ENCODE data around the gene FA2H.
"Not testable (repeated sequence)": the region's sequence is repeated elsewhere in the genome, so short reads cannot be mapped to it uniquely, and the experiment has no call there.

Gene FA2H

DNA sequence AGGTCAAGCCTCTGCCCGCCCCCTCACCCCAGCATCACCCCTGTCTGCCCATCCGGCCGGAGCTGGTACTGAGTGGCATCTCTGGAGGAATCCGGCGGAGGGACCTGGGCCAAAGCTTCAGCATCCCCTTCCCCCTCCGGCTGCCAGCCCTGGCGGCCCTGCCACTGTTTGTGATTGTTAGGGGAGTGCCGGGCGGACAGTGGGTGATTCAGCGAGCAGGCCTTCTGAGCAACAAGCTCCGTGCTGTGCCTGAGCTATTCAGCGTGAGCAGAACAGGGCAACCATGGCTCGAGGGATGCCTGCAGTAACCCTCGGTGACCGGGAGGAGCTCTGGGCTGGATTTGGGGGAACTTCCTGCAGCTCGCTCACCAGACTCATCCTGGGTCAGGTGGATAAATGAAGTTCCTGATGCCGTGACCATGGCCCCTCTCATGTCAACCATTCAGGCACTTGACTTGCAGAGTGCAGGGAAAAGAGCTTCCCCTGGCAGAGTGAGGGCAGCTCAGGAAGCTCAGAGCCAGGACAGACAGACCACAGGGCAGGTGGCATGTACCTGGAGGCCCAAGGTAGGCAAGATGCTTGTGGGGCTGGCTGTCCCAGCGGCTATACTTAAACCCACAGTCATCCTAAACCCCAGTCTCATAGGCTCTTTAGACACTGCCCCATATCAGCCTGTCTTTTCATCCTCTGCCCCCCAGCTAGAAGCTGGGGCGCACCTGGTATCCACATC lies 49.6 kb downstream of the FA2H start:
- DNase-seq, result no peak

DNA sequence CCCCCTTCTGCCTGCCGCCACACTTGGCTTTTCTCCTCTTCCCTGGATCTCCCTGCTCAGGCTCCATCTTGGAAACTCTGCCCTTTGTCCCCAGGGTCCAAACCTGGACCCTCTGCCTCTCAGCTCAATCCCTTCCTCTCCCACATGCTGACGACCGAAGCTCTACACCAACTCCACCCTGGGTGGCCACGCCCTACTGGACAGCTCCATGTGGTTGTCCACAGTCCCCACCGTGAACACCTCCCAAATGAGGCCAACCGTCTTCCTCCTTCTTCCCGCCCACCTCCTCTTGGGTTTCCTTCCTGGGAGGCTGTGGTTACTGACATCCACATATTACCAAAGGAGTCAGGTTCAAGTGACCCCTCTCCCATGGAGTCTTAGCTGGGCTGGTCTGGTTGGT lies 51.4 kb downstream of the FA2H start:
- DNase-seq, result no peak

DNA sequence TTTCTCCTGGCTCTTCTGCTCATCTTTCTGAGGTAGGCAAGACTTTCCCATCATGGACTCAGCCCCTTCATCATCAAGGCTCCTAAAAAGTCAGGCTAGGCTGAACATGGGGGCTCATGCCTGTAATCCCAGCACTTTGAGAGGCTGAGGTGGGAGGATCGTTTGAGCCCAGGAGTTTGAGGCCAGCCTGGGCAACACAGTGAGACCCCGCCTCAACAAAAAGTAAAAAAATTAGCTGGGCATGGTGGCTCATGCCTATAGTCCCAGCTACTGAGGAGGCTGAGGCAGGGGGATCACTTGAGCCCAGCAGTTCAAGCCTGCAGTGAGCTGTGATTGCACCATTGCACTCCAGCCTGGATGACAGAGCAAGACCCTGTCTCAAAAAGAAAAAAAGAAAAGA lies 52.5 kb downstream of the FA2H start:
- DNase-seq, result not testable (repeated sequence)

DNA sequence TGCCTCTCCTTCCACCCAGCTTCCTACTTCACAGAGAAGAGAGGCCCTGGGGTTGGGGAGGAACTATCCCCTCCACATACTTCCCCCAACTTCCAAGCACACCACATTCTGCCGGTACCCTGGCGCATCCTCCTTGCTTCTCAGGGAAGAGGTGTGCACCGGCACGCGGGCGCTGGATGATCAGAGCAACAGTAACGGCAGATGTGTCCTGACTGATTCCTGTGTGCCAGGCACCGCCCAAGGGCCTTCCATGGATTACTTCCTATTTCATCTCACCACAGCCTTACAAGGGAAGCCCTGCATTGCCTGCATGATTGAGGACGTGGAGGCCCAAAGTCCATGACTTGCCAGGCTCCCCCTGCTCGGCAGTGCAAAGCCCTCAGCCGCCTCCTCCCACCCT lies 52.9 kb downstream of the FA2H start:
- no peak for DNase-seq

DNA sequence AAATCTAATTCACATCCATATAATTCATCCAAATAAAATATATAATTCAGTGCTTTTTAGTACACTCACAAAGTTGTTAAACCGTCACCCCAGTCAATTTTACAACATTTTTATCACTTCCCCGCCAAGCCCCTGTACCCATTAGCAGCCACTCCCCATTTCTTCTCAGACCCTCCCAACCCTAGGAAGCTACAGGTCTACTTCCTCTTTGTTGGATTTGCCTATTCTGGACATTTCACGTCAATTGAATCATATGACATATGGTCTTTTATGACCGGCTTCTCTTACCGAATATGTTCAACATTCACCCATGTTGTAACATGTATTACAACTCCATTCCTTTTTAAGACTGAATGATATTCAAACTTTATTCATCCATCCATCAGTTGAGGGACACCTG lies 54.0 kb downstream of the FA2H start:
- DNase-seq, result no peak

DNA sequence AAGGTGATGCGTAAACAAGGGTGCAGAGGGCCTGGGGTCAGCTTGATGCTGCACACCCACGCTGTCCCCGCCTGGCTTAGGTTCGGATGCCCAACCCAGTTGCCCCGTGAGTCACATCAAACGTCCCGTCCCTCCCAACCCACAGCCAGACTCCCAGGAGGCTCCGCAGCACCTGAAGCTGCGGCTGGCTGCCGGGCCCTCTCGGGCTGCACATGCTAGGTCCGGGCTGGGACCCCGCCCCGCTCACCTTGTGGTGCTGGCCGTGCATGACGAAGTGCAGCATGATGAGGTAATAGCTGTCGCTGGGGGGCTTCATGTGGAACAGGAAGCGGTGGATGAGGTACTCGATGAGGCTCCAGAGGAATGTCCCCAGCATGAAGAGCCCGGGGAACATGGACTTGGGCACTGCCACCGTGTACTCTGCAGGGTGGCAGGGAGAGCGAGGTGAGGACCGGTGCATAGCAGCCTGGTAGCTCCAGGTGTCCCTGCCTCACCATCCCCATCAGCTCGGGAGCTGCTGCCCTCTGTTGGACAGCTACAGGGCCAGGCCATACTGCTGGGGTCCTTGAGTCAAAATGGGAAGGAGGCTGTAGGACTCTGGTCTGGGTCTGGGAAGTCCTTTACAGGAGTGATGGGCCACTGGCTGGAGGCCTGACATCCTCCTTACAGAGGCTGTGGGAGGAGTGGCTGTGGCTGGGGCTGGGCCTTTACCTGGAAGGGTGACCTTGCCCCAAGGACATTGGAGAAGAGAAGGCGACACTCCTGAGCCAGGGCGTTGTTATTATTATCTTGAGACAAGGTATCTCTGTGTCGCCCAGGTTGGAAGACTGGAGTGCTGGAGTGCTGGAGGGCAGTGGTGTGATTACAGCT lies 55.6 kb downstream of the FA2H start:
- no peak for DNase-seq

DNA sequence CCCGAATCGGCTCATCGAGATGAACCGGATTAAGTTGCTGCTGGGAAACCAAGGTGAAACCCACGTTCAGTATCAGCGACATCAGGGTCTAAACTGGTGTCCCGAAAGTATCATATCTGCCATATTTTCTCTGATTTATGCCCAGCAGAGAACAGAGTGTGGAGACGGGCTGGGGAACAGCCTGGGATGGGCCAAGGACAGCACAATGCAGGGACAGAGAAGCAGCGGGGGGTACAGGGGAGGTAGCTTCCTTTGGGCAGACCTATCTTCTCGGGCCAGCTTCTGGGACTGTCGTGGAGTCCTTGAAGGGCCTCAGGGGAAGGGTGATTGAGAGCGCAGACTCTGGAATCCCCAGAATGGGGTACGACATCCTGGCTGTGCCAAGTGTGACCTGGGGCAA lies 56.5 kb downstream of the FA2H start:
- no peak for DNase-seq

DNA sequence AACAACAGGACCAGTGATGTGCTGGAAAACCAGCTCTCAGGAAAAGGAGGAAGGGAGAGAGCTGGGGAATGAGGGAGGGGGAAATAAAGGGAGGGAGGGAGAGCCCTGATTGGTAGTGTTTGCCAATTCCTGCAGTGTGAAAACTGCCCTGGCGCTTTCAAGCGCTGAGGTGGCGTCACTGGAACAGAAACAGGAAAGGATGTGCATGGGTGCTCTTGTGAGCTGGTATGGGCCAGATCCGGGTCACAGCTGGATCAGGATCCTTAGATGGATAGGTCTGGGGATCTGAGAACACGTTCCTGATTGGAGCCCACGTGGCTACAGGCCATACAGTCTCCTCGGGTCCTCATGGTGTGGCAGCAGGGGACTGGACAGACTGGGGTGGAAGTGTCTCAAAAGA lies 57.3 kb downstream of the FA2H start:
- DNase-seq, result no peak

DNA sequence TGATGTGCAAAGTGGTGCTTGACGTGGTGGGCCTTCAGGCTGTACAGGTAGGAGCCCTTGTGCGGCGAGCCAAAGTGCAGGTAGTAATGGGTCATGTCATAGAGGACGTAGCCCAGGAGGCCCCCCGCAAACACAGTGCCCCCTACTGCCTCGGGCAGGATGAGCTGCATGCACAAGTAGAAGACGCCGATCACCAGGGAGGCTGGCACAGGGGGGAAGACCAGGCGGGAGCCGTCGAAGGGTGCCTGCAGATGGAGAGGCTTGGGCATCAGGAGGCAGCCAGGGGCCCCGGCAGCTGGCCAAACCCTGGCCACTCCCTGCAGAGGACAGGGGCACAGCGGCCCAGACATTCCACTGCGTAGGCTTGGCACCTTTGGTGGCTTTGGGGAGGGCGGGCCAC lies 58.3 kb downstream of the FA2H start:
- DNase-seq, result no peak

DNA sequence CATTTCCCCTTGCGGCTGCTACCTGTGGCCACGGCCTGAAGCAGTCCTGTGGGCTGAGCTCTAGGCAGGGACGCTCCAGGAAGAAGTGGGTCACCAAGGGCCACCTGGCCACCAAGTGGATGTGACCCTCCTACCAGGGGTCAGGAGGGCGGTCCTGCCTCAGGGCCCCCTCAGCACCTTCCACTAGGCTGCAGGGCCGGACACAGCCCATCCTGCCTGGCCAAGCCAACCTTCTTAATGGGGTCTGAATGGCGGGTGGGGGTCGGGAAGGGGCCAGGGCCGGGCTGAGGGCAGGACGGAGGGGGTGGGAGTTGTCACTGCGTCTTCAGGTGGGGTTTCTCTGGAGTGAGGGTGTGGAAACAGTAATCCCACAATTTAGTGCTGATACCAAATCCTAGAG lies 60.7 kb downstream of the FA2H start:
- no peak for DNase-seq

DNA sequence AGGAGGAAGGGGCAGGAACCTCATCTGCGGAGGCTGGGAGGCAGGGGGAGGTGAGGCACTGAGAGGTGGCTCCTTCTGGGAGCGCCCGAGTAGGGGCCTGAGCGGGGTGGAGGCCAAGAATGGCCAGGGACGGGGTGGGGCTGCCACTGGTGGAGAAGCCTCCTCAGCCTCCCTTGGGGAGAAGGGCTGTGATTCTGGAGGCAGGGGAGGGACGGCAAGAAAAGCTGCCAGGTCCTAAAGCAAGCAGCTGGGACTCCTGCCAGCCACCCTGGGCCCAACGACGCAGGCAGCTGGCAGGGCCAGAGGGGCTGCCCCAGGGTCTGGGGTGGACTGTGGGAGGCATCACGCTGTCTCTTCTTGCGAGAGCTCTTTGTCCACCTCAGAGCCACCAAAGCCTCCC lies 61.3 kb downstream of the FA2H start:
- DNase-seq, result no peak

DNA sequence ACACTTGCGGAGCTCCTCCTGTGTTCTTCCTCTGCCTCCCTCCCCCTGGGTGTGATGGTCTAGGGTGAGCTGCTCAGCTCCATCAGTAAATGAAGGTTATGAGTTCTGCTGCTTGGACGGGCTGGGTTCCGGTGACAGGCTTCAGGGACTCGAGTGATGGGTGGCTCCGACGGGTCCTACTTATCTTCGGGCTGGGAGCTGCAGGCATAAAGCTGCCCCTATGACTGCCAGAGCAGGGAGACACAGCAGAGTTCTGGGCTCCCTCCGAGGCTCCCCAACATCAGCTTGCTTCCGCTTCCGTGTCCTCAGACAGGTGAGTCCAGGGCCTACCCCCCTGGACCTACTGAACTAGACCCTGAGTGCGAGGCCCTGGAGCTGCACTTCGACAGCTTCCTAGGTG lies 62.7 kb downstream of the FA2H start:
- DNase-seq, result no peak

DNA sequence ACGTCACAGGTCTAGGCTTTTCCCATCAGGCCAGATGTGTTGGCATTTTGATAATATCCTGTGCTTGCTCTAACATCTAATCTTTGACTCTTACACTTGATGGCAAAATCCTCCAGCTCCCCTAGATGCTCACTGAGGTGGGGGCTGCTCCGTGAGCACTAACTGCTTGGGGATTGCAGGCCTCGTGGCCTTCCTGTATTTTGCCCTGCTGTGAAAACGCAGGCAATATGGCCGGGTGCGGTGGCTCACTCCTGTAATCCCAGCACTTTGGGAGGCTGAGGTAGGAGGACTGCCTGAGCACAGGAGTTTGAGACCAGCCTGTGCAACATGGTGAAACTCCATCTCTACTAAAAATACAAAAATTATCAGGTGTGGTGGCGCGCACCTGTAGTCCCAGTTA lies 64.2 kb downstream of the FA2H start:
- no peak for DNase-seq

DNA sequence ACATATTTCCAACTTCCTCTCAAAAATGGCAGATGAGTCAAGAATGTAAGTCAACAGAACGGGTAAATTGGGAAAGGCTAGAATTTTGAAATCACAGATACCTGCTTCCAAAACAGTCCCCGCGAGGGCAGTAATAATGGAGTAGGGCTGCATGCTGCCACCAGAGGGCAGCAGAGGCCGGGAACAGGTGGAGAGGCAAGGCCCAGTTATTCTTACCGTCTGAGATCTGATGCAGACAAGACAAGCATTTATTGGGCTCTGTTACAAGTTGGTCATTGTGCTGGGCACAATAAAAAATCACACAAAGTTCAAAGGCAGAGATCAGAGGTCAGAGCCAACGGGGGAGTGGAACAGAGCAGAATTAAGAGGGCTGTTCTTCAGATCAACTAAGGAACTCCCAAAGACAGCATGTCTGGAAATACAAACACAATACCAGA lies 65.2 kb downstream of the FA2H start:
- peak; percentile 46 for DNase-seq

DNA sequence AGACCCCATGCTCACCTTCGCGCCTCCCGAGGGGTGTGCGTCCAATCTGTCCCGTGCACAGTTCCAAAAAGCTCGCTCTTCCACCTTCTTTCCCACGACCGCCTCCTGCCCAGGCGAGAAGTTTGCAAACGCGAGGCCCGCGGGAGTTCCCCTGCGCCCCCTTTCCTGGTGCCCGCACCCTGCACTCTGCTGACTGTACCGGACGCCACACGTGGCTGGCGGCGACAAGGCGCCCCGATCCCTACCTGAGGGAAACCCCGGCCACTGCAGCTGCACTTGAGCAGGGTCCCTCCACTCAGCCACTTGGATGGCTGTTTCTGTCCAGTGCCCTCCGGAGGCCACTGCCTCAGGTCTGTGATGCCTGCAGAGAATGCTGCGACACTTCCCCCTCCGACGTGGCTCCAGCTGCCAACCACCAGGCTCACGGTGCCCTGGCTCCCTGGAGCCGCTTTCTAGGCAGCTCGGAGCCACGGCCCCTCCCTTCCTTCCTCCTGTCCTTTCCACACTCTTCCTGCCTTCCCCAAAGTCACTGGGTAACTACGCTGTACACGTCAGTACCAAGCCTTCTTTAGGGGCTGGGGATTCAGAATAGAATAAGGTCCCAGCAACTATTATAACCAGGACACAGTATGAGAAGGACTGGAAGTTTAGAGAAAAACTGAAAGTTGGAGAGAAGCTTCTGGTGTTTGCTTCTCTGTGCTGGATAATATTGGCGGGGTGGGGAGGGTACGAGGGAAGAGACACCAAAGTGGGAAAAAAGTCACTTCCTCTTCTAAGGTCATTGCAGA lies 74.0 kb downstream of the FA2H start, which contains the start of gene MLKL:
TSS of gene MLKL (minus strand) at position 425 of the 788 bp plus-strand sequence. CDS start 5,105 bp downstream, outside the sequence.
- DNase-seq, result peak; percentile 61

DNA sequence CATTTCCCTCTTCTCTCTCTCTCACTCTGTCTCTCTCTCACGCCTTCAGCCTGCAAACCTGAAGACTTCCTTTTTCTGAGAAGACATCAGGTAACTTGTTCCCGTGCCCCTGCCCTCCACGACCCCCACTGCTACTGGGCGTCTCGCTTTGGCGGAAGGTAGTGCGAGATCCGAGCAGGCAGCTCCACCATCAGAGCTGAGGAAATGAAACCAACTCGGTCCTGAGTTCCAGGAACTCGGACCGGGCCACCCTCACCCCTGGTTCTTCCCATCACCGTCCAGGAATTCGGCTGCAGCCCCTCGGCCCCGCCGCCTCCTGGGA lies 74.5 kb downstream of the FA2H start:
- no peak for DNase-seq

DNA sequence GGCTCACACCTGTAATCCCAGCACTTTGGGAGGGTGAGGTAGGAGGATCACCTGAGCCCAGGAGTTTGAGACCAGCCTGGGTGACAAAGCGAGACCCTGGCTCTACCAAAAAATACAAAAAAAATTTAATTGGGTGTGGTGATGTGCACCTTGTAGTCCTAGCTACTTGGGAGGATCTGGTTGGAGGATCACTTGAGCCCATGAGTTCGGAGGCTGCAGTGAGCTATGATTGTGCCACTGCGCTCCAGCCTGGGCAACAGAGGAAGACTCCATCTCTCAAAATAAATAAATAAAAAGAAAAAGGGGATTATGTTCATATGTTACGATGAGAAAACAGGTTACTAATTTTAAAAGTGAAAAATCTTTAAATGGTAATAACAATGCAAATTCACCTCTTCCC lies 75.0 kb downstream of the FA2H start:
- DNase-seq, result no peak

DNA sequence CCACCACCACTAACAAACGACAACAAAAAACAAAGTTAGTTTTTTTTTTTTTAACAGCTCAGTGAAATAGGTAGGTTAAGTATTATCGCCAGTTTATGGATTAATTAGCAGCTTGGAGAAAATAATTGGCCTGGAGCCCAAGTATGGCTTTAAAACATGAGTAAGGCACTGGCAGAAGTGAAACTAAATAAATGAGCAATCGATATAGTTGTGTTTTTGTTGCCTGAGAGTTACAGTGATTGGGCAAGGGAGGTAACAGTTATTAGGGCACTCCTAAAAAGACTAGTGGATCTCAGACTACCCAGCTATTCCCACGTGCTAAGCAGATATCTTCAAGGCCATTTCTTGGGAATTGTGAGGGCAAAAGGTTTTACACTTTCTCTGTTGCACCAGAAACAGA lies 76.4 kb downstream of the FA2H start:
- no peak for DNase-seq

DNA sequence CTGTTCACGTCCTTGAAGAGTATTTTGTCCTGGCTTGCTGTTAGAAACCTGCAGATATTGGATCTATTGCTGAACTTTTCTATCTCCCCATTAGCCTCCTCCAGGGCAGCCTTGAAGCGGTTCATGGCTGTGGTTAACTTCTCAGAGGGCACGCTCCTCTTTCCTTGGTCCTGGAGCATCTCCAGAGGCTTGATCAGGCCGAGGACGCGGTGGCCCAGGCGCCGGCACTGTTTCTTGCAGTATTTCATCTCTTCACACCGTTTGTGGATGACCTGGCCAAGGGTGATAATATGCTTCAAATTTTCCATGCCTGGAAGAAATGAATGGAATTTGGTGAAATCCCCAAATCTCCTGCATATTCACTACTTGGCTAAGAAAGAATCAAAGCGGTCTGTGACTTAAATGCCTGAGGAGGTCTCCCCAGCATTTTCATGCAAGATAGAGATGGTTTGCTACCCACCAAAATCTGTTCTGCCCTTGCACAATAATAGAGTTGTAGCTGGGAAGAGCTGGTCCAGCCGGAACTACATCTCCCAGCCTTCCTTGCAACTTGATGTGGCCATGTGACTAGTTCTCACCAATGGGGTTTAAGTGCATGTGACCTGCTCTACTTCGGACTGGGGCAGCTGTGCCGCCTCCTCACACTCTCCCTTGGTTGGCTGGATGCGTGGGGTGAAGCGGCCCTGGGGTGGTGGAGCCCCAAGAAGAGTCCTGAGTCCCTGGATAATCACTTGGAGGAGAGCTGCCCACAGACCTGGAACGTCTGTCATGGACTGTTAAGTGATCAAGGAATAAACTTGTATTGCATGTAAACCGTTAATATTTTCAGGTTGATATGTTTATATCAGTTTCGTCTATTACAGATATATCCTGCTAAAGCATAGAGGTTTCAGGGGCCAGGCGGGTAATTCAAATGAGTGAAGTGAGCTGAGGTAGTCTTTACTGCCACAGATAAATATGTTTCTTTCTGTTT lies 78.9 kb downstream of the FA2H start:
- peak; percentile 46 for DNase-seq

DNA sequence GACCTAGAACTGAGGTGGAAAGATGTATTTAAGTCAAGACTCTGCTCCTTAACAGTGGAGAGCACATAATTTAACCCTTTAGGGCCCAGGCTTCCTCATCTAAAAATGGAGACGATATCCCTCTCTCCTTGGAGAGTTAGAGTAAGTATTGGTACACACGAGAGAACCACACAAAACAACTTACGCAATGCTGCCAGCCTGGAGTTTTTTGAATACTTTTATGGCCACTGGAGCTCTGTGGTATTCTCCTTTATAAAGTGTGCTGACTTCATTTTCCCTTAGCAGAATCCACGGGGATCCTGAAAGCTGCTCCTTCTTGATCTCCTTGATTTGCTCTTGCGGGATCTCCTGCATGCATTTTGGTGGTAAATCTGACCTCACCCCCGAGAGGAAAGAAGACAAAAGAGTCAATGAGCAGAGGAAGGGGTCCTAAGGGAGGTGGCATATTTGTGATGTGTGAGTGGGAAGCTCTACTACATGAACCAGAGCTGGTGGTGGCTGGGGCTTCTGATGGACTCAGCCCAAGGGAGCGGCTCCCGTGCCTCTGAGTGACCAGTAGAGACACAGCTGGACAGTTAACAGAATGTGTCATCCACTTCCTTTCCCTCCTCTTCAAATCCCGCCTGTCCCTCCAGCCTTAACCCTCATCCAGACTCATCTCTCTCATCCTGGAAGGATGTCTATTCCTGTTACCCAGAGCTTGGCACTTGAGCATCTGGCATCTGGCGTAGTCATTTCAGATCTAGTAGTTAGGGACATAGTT lies 83.3 kb downstream of the FA2H start:
- no peak for DNase-seq

DNA sequence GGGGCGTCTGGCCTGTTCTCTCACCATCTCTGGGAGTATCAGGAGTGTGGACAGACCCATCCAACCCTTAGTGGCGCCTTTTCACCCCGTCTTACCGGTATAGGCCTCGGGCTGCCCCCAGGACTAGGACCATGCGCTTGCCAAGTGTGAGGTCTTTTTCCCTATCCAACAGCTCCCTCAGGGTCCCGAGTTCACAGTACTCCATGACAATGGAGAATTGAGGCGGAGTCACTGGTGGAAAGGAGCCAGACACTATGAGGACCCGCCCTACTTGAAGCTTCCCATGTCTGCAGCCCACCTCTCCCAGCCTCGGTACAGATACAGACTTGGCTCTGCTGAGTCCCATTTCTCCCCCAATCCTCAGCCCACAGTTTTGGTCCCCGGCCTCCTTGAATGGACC lies 92.1 kb downstream of the FA2H start:
- DNase-seq, result no peak

All from right kidney (tissue), 1 donor.